Choroid plexus epithelial cell (primary cell): ENCODE results near the gene RSRP1.

Source experiments
- DNase-seq: peaks from one replicate; pipeline ENCODE4 v3.0.0-alpha.2; 2010; ENCODE audit warnings: low read depth
- H3K4me3 ChIP-seq: 2 replicates; pipeline ENCODE4 v1.5.1; 2011; ENCODE audit warnings: low read depth, mild to moderate bottlenecking, control low read depth, low read length, moderate library complexity
- TF ChIP-seq, protein P1 (sequence below): conservative IDR thresholded peaks from 2 replicates; pipeline ENCODE4 v1.5.1; 2011; ENCODE audit warnings: low read depth, mild to moderate bottlenecking, control low read depth, inconsistent platforms, low read length, moderate library complexity

Gene RSRP1

DNA sequence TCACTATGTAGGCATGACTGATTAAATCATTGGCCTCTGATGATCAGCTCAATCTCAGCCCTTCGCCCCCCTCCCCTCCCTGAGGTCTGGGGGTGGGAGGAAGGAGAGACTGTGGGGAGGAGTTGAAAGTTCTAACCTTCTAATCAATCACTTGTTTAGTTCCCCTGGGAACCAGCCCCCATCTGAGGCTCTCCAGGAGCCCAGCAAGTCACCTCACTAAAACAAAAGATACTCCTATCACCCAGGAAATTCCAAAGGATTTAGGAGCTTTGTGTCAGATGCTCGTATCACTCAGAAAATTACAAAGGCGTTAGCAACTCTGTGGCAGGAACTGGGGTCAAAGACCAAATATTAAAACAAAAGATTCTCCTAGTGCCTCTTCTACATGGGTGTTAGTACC, 36.5 kb downstream of the RSRP1 start:
- DNase-seq: no peak
- TF ChIP-seq, protein P1, sequence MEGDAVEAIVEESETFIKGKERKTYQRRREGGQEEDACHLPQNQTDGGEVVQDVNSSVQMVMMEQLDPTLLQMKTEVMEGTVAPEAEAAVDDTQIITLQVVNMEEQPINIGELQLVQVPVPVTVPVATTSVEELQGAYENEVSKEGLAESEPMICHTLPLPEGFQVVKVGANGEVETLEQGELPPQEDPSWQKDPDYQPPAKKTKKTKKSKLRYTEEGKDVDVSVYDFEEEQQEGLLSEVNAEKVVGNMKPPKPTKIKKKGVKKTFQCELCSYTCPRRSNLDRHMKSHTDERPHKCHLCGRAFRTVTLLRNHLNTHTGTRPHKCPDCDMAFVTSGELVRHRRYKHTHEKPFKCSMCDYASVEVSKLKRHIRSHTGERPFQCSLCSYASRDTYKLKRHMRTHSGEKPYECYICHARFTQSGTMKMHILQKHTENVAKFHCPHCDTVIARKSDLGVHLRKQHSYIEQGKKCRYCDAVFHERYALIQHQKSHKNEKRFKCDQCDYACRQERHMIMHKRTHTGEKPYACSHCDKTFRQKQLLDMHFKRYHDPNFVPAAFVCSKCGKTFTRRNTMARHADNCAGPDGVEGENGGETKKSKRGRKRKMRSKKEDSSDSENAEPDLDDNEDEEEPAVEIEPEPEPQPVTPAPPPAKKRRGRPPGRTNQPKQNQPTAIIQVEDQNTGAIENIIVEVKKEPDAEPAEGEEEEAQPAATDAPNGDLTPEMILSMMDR: no peak
- no peak overlapping the region for H3K4me3 ChIP-seq

DNA sequence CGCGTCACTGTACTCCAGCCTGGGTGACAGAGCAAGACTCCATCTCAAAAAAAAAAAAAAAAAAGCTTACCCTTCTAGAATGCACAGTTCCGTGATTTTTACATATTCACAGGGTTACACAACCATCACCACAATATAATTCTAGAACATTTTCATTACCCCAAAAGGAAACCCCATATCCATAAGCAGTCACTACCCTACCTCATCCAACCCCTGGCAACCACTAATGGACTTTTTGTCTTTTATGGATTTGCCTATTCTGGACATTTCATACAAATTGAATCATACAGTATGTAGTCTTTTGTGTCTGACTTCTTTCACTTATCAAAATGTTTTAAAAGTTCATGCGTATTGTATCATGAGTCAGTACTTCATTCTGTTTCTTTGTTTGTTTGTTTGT, 37.7 kb downstream of the RSRP1 start:
- no peak overlapping the region for H3K4me3 ChIP-seq

DNA sequence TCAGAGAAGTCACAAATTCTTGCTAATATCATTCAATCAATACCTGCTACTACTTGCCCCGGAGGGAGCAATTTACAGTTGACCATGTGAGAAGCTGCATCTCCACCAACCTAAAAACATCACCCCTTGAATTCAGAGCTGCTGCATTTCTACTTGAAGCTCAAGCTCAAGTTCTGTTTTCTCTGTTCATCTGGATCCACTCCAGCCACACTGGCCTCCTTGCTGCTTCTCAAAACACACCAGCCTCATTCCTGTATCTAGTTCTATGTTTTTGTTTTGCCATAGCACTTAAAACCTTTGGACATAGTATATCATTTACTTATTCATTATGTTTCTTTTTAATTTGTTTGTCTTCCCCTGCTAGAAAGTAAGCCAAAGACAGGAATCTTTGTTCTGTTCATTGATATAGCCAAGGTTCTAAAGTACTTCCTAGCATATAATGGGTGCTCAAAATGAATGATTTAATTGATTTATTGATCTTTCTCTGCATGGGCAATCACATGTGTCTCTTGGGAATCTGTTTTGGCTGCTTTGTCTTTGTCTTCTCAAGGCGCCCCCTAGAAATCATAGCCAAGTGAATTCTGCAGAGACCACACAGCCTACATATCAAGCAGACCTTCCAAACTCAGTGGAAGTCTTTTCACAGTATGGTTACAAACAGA, 38.6 kb downstream of the RSRP1 start:
- no peak overlapping the region for H3K4me3 ChIP-seq
- TF ChIP-seq, protein P1: no peak
- peak; percentile 12 for DNase-seq

More for the DNA sequence above, 37.7 kb downstream of the RSRP1 start:
- TF ChIP-seq, protein P1: no peak
- DNase-seq: no peak

DNA sequence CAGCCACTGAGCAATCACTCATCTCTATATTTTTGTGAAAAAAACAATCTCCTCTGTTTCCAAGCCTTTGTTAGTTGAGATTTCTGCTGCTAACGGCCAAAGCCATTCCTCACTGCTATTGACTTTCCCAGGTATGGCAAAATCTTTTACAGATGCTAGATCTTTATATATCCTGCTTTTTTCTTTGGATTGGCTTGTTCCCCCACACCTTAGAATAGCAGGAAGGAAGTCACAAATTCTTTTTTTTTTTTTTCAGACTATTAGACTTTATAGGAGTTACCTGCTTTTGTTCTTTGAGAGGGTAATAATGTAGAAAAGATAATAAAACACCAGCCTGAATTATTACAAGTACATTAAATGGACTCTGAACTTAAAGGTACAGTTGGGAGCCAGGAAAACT, 39.2 kb downstream of the RSRP1 start:
- no peak overlapping the region for H3K4me3 ChIP-seq
- TF ChIP-seq, protein P1: no peak
- DNase-seq: no peak

DNA sequence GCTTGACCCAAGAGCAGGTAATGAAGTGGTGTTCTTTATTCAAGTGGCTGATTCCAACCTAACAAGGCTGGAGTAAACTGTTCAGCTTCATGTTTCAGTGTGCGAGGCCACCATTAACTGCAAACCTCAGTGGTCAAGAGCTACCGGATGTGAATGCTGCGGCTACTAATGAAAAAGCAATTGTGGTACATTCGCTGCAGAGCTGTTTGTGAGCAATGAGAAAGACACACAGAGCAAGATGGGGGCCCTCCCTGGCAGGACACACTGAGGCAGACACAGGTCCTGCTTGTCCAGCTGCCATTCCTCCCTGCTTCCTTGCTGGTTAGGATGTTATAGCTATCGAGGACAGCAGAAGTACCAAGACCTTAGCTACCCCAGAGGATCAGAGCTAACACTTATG, 41.1 kb downstream of the RSRP1 start:
- H3K4me3 ChIP-seq: no peak overlapping the region
- no peak for DNase-seq
- TF ChIP-seq, protein P1: no peak

DNA sequence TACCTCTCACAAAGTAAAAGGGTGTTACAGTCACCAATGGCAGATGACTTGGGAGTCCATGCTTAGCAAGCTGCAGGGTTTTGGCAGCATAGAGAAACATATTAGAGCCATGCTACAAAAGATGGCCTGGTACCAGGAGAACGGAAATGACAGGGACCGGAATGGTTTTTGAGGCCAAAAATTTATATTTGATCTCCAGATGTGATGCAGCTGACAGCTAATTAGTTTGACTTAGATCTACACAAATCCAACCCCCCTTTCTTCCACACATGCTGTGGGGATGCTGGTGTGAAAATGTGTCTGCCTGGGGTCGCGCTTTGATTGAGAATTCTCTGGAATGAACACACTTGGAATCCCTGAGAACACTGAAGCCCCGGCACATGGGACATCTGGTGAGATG, 41.5 kb downstream of the RSRP1 start:
- TF ChIP-seq, protein P1: no peak
- no peak for DNase-seq
- no peak overlapping the region for H3K4me3 ChIP-seq

- peak; percentile 75 for DNase-seq
- H3K4me3 ChIP-seq: no peak overlapping the region
- TF ChIP-seq, protein P1: peak; percentile 72
Measured at GRCh38 chr1:25204797-25205480, 42.3 kb downstream of the RSRP1 start.
